ENCODE data around the gene TNN.
"Not testable (repeated sequence)": the region's sequence is repeated elsewhere in the genome, so short reads cannot be mapped to it uniquely, and the experiment has no call there.

Gene TNN, protein sequence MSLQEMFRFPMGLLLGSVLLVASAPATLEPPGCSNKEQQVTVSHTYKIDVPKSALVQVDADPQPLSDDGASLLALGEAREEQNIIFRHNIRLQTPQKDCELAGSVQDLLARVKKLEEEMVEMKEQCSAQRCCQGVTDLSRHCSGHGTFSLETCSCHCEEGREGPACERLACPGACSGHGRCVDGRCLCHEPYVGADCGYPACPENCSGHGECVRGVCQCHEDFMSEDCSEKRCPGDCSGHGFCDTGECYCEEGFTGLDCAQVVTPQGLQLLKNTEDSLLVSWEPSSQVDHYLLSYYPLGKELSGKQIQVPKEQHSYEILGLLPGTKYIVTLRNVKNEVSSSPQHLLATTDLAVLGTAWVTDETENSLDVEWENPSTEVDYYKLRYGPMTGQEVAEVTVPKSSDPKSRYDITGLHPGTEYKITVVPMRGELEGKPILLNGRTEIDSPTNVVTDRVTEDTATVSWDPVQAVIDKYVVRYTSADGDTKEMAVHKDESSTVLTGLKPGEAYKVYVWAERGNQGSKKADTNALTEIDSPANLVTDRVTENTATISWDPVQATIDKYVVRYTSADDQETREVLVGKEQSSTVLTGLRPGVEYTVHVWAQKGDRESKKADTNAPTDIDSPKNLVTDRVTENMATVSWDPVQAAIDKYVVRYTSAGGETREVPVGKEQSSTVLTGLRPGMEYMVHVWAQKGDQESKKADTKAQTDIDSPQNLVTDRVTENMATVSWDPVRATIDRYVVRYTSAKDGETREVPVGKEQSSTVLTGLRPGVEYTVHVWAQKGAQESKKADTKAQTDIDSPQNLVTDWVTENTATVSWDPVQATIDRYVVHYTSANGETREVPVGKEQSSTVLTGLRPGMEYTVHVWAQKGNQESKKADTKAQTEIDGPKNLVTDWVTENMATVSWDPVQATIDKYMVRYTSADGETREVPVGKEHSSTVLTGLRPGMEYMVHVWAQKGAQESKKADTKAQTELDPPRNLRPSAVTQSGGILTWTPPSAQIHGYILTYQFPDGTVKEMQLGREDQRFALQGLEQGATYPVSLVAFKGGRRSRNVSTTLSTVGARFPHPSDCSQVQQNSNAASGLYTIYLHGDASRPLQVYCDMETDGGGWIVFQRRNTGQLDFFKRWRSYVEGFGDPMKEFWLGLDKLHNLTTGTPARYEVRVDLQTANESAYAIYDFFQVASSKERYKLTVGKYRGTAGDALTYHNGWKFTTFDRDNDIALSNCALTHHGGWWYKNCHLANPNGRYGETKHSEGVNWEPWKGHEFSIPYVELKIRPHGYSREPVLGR (N-terminal part only)

DNA sequence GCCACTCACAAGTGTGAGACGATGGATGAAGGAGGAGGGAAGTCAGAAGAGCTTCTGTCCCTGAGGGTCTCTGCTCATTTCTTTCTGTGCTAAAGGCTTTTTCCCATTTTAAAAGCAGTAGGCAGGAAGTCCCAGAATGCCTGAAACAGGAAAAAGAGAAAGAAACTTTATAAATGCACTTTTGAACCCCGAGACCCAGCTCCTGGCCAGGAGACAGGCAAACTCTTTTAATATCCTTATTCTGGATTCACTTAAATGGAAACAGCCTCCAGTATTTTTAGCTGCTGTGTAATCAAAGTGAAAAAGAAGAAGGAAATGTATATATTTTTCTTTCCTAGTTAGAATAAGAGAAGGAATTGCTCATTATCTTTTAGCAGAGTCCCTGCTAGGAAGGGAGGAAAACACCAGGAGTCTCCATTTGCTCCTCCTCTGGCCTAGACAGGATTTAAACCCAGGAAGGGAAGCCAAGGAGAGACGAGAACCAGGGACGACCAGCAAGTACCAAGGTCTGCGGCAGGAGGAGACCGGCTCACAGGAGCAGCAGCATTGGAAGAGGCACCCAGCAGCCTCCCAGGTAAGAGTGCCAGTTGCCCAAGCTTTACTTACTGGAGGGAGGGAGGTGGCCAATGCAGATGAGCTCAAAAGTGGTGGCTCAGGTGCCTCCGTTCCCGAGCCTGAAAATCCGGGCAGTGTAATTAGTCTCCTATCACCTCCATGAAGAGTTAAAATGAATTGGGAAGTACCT is at the start of gene TNN:
Gene TNN, plus strand, starts transcription at position 472 of the 745 bp plus-strand sequence. CDS start 9,586 bp downstream, outside the sequence.
- DNase-seq (ENCODE audit: low read depth) = no peak

DNA sequence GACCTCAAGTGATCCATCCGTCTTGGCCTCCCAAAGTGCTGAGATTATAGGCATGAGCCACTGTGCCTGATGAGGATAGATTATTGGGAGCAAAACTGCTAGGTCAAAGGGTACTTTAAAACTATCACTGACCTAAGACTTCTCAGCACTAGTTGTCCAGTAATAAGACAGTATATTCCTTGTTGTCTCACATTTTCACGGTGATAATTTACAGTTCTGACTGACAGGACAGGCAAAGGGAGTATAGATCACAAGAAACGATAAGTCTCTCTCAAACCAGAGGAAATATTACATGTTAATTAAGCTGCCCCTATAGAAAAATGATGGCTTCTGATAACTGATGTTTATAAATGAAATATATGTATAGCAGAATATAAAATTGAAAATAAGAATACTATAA is 48.1 kb upstream of the TNN start:
- no peak for DNase-seq (ENCODE audit: low read depth)

DNA sequence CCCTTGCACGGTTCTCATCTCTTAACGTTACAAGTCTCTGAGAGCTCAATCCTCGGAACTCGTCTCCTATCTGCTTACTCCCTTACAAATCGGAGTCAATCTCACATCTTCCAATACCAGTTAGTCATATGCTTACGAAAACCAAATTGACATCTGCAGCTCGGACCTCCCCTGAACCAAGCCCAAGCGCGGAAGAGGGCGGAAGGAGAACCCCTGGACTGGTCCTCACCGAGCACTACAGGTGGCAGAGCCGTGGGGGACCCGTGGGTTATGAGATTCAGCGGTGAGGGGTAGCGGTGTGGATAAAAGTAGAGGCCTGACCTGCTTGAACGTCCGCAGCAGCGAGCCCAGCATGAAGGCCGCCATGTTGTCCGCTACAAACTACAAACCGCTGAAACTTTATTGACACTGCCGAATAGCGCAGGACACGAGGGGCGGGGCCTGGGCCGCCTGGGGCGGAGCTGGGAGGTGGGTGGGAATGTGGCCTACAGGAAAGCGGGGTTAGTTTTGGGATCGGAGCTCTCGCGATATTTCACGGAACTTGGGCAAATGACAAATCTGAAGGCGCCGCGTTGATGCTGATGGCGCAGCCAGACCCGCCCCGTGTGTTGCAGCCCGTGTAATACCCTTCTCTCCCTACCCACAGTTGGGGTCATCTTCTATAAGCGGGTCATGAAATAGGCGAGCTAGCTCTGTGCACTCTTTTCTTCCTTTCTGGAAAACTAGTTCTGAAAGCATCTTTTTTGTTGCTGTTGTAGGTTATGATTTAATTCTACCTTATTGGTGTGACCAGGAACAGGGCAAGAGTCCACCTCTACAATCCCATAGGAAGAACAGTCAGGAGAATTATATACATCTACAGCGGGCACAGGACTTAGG is 44.4 kb upstream of the TNN start, which contains the start of gene MRPS14:
Gene MRPS14, minus strand, starts transcription at position 383 of the 879 bp plus-strand sequence. Its CDS starts 17 bp downstream, at position 366.
- DNase-seq (ENCODE audit: low read depth) = peak; percentile 96

DNA sequence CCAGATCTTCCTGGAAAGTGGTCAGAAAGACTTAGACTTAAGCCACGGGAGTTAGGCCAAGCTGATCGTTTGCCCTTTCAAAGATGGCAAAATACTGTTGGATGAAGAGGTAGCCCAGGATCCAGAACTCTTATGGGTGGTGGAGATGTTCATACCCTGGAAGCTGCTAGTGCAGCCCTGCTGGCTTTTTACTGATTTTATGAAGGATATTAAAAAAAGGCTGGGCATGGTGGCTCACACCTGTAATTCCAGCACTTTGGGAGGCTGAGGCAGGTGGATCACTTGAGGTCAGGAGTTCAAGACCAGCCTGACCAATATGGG is 43.8 kb upstream of the TNN start:
- not testable (repeated sequence) for DNase-seq (ENCODE audit: low read depth)

DNA sequence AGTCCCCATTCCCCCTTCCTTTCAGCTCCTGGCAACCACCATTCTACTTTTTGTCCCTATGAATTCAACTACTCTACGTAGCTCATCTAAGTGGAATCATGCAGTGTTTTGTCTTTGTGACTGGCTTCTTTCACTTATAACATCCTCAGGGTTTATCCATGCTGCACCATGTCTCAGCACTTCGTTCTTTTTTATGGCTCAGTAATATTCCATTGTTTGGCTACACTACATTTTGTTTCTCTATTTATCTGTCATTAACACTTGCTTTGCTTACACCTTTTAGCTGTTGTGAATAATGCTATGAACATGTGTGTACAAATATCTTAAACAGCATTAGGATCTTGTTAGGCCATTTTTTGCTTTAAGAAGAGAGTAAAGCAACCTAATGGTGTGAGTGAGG is 42.9 kb upstream of the TNN start:
- DNase-seq (ENCODE audit: low read depth) = no peak

DNA sequence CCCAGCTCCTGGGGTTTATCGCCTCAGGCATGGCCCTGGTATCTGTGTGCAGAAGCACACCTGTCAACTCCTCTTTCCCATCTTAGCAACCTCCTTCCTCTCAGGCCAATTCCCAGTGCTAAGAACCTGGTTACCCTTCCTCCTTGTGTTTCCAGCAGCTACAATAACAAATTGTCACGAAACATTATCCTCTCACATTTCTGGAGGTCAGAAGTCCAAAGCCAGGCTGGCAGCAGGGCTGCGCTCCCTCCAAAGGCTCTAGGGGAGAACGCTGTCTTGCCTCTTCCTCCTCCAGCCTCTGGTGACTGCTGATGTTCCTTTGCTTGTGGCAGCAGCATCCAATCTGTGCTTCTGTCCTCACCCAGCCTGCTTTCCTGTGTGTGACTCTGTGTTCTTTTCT is 33.7 kb upstream of the TNN start:
- DNase-seq (ENCODE audit: low read depth) = no peak

DNA sequence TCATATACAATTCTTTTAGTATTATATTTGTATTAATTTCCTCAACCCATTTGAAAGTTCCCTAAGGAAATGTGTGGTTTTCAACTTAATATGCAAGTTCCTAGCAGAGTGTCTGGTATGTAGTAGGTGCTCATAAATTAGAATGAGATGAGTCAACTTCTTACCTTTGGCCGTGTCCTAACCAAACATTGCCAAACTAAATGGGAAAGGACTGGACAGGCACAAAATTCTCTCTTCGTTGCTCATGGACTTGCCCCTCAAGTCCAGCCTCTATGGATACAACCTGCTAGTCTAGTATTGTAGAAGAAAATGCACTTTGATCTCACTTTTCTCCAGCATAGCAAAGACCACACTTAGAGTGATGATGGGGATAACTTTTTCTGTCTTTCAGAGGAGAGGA is 32.9 kb upstream of the TNN start:
- no peak for DNase-seq (ENCODE audit: low read depth)

DNA sequence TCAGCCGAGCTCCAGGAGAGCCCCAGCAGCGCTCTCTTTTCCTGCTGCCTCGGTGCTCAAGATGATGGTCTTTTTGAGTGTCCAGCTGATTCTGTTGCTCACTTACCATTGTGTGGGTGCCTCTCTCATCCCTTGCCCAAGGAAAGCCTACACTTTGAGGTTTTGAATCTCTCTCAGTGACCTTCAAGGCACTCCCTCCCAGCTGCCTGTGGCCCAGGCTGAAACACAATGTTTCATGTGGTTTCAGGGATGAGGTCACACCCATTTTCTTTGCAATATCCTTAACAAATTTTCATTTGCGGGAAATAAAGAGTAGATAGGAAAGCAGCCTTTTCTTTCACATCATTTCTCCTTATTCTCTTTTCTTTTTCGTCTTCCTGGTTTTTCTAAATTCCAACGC is 31.8 kb upstream of the TNN start:
- no peak for DNase-seq (ENCODE audit: low read depth)

DNA sequence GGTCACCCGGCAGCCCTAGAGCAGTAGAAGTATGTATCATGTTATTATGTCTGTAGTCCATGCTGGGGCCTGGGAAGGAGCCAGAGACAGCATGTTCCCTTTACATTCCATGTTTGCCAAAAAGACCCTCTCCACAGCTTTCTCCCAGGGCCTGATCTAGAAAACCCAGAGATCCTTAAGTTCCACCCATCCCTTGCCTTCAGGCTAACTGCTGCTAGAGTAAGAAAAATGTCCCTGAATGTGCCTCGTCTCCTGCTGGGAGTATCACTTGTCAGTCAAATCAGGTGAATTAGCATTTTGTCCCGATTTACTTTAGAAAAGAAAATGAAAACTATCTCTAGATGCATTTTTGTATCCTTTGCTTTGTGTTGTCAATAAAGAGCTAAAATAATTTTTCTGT is 31.2 kb upstream of the TNN start:
- DNase-seq (ENCODE audit: low read depth) = no peak

DNA sequence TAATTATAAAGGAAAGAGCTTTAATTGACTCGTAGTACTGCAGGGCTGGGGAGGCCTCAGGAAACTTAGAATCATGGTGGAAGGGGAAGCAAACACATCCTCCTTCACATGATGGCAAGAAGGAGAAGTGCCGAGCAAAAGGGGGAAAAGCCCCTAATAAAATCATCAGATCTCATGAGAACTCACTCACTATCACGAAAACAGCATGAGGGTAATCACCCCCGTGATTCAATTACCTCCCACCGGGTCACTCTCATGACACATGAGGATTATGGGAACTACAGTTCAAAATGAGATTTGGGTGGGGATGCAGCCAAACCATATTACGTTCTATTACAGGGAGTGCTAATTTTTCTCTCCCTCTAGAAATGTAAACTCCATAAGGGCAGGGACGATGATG is 30.2 kb upstream of the TNN start:
- no peak for DNase-seq (ENCODE audit: low read depth)

DNA sequence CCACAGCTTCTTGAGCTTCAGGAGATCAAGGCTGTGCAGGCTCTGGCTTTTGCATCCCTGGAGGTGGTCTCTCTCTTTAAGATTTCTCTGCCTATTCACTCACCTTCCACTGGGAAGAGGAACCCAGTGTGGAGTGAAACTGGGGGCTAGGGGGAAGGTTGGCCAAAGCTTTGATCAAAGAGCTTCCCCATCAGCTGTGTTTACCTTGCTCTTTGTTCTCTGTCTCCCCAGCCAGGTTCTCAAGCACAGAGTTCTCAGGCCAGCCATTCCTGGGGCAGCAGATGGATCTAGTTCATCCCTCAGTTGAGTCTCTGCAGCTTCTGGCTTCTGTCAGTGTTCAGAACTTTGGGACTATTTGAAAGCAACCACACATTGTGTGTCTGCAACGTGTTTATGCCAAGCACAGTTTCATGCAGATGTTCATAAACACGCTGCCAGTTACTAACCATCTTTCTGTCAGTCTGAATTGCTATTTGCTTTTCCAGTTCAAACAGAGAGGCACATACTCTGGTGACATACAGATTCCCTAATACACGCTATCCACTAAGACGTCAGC is 27.2 kb upstream of the TNN start:
- no peak for DNase-seq (ENCODE audit: low read depth)

DNA sequence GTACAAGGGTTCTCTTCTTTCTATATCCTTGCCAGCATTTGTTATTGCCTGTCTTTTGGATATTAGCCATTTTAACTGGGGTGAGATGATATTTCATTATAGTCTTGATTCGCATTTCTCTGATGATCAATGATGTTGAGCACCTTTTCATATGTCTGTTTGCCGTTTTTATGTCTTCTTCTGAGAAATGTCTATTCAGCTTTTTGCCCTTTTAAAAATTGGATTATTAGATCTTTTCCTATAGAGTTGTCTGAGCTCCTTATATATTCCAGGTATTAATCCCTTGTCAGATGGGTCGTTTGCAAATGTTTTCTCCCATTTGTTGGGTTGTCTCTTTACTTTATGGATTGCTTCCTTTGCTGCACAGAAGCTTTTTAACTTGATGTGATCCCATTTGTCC is 25.0 kb upstream of the TNN start:
- no peak for DNase-seq (ENCODE audit: low read depth)

DNA sequence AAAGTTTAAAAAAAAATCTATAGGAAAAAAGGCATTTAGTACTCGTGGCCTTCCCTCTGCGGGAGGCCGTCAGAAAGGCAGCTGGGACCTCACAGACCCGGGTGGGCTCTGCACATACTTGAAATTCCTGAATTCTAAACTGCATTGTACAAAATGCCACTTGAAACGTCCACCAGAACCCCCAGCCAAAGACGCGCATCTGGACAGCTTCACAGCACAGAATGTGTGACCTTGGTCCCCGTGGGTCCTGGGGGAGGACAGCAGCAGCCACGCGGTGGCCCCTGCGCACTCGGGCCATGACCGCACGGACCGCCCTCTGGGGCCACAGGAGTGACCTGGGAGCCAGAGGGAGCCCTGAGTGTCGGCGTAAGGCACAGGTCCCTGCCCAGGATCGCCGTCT is 23.8 kb upstream of the TNN start:
- DNase-seq (ENCODE audit: low read depth) = no peak

DNA sequence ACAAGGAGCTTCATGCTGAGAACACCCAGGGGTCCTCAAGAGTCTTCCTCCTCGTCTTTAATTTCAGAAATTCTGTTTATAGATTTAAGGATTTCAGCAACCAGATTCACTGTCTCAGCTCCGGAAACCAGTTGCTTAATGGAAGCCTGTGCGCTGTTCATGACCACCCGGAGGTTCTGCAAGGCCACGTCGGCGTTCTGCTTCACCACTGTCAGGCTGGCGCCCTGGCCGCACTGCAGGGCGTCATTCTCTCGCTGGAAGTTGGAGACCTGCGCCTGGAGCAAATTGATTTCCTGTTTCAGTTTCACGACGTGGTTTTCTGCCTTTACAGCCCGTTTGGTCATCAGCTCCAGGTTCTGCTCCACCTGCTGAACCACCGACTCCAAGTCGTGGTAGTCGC is 23.0 kb upstream of the TNN start:
- not testable (repeated sequence) for DNase-seq (ENCODE audit: low read depth)

DNA sequence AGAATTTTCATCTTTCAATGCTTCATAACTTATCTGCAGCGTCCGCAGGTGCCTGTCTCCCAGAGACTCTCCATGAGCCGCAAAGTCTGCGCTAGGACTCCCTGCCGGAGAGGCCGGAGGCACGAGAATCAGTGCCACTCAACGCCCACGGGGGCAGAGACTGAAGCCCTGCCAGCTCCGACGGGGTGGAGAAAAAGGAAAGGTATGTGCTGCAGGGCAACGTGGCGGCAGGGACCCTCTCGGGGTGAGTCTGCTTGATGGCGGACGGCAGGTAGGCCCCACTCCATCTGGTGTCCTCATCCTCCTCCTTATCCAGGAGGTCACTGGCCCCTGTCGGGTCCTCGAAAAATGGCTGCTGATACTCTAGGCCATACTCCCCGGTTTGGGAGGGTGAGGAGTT is 22.5 kb upstream of the TNN start:
- DNase-seq (ENCODE audit: low read depth) = no peak

DNA sequence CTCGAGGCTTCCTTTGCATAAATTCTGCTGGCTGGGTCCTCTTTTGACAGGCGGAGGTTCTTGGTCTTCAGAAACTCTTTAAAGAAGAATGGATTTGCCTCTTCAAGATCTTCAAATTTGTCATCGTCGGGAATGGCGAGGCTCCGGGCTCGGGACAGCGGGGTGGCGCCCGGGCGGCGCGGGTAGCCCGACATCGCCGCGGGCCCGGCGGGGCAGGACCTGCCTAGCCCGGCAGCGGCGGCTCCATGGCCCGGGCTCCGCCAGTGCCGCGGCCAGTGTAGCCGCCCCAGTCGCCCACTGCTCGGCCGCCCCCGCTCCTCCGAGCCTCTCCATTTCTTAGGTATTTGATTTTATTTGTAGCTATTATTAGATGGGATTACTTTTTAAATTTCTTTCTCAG is 22.1 kb upstream of the TNN start:
- no peak for DNase-seq (ENCODE audit: low read depth)

DNA sequence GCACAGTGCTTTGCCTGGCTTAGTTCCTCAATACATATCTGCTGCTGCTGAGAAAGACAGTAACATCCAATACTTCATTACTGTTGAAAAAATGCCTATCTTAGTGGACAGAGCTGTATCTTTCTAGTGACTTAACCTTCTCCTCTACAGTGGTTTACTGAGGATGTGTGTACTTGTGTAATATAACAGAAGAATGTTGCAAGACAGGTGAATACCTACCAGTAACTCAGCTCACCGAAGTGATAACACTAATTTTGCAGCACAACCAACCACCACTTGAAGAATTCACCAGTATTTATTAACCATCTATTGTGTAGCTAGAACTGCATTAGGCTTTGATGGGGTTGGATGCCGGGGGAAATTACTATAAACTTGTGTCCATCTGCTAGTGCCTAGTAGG is 16.6 kb upstream of the TNN start:
- no peak for DNase-seq (ENCODE audit: low read depth)

DNA sequence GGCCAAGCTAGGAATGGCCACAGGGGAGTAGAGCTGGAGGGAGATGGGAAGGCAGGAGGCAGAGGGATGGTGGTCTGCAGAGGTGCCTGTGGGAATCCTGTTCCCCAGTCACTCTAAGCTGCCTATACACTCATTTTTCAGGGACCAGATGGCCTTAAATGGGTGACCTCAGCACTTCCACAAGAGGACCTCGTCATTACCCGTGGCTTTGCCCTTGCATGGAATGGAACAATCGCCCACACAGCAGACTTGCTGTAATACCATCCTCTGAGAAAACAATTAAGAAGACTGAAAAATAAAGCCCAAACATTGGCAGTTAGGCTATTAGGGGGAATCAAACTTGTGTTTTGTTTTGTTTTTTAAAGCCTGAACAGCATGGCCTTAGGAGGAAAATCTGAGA is 12.9 kb upstream of the TNN start:
- DNase-seq (ENCODE audit: low read depth) = no peak

DNA sequence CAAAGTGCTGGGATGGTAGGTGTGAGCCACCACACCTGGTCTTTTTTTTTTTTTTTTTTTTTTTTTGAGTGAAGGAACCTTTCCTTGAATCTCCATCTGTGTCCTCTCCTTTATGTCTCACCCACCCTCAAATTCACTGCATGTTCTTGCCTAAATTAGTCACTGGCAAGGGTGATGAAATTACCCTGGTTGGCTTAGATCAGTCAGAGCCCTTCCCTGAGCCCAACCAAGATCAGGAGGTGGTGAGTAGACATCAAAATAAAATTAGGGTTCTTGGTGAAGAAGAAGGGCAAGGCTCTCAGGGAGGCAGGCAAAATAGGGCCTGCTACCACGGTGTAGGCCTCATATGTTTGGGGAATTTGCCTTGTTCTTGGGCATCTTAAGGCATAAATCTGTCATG is 5.3 kb upstream of the TNN start:
- no peak for DNase-seq (ENCODE audit: low read depth)

DNA sequence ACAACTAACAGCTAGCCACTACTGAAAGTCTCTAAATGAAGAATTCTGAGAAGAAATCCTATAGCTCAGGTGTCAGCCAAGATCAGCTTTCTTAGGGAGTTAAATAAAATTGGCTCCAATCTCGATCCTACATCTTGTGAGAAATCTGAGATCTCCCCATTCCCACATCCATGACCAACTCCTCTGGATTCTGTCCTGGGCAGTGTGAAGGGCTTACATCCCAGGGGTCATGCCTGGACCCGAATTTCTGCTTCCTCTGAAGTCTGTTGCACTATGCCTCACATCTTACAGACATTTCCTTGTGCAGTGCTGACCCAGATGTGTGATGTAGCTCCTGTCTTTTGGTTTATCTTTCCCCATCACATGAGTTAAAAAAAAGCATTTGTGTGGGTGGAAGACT is 4.8 kb upstream of the TNN start:
- no peak for DNase-seq (ENCODE audit: low read depth)

Data from activated T-helper 9 cell treated with anti-CD3 and anti-CD28 coated beads, Interleukin-2, amount 50 U/mL, for 16 hours (primary cell).